Esophagus (tissue), 2 donors: ENCODE measurements around the gene NOVA1. TPM values are rescaled to one million over a fixed set of nuclear protein-coding genes. Genes with fewer than 3 reads are reported as not detected.
"Not testable (repeated sequence)": the region's sequence is repeated elsewhere in the genome, so short reads cannot be mapped to it uniquely, and the experiment has no call there.

Experiments used
- H3K27ac ChIP-seq, 2 donors: one replicate each; pipeline ENCODE4 v1.5.1; 2013; ENCODE audit warnings: low read depth in 2 of 2, mild to moderate bottlenecking in 2 of 2, inconsistent platforms in 1 of 2, low read length in 1 of 2, moderate library complexity in 1 of 2
- H3K27me3 ChIP-seq, 2 donors: one replicate each; pipeline ENCODE4 v1.6.1; 2013; ENCODE audit warnings: low read length in 2 of 2, control low read depth in 1 of 2, mild to moderate bottlenecking in 1 of 2; ENCODE audit not compliant: insufficient read depth in 2 of 2, control insufficient read depth in 1 of 2
- H3K36me3 ChIP-seq, 2 donors: one replicate each; pipeline ENCODE4 v1.6.1; 2013; ENCODE audit warnings: low read length in 1 of 2; ENCODE audit not compliant: control insufficient read depth in 2 of 2, insufficient read depth in 2 of 2
- H3K4me1 ChIP-seq, 2 donors: one replicate each; pipeline ENCODE4 v1.6.1; 2013; ENCODE audit warnings: low read length in 1 of 2; ENCODE audit not compliant: control insufficient read depth in 2 of 2, insufficient read depth in 2 of 2
- H3K4me3 ChIP-seq, 2 donors: one replicate each; pipeline ENCODE4 v1.5.1; 2013; ENCODE audit warnings: low read length in 2 of 2, mild to moderate bottlenecking in 2 of 2, low read depth in 1 of 2, moderate library complexity in 1 of 2
- H3K9me3 ChIP-seq, 2 donors: one replicate each; pipeline ENCODE4 v1.6.1; 2013; ENCODE audit warnings: mild to moderate bottlenecking in 2 of 2, low read depth in 1 of 2, low read length in 1 of 2, moderate library complexity in 1 of 2; ENCODE audit not compliant: control insufficient read depth in 2 of 2, insufficient read depth in 1 of 2
- WGBS, 2 donors: extraction: QIAGEN DNeasy Blood & Tissue Kit; methylation state at CpG; one replicate each; pipeline ENCODE4 v1.1.7; 2013; 5-methylcytosine and 5-hydroxymethylcytosine counted together
- polyA plus RNA-seq, 2 donors: library from polyadenylated mRNA; stranded (reverse); fragments of 200-250 nt; gene quantifications; one replicate each; pipeline ENCODE4 v1.2.3, GENCODE V29; 2013
- donor health status: healthy with polysubstance abuse.
- donor health status: Bipolar disorder and iron deficiency.

Gene NOVA1, protein sequence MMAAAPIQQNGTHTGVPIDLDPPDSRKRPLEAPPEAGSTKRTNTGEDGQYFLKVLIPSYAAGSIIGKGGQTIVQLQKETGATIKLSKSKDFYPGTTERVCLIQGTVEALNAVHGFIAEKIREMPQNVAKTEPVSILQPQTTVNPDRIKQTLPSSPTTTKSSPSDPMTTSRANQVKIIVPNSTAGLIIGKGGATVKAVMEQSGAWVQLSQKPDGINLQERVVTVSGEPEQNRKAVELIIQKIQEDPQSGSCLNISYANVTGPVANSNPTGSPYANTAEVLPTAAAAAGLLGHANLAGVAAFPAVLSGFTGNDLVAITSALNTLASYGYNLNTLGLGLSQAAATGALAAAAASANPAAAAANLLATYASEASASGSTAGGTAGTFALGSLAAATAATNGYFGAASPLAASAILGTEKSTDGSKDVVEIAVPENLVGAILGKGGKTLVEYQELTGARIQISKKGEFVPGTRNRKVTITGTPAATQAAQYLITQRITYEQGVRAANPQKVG
- polyA plus RNA-seq: 1 to 10 TPM in 1 of 2 donors, under 1 TPM in 1; 0.60 to 1.4 TPM

DNA sequence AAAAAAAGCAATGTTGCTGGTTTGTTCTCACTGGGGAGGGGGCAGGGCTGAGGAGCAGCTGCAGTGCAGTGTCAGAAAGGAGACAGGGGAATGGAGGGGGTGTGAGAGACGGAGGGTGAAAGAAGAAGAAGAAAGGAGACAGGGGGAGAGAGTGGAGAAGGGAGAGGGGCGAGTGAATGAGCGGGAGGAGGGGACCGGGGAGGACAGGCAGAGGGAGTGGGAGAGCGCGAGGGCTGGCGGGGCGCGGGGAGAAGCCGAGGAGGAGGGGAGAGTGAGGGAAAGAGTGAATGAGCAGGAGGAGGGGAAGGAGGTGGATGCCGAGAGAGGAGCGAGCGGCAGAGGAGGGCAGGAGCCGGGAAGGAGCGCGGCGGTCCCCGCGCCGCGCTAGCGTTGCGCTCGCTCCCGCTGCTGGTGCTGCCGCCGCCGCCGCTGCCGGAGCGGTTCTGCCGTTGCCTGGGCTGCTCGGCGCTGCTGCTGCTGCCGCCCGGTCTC is at the start of gene NOVA1:
TSS of gene NOVA1 (minus strand) at position 445 of the 492 bp plus-strand sequence. CDS start 597 bp downstream, outside the sequence.
- peak within 1 kb of the TSS; percentile 80 to 85 for H3K27ac ChIP-seq
- 1 to 6% methylated on average over 10 to 36 of the region's 36 CpGs for WGBS, 2 donors
- H3K9me3 ChIP-seq: no peaks in the 10 kb centered on the region
- H3K4me1 ChIP-seq: peaks cover 0 to 3% of the 10 kb centered on the region in 2 donors
- no peaks in the 10 kb centered on the region for H3K36me3 ChIP-seq
- H3K4me3 ChIP-seq: peak within 1 kb of the TSS; percentile 64 to 72
- peaks cover 0 to 4% of the 10 kb centered on the region in 2 donors for H3K27me3 ChIP-seq

DNA sequence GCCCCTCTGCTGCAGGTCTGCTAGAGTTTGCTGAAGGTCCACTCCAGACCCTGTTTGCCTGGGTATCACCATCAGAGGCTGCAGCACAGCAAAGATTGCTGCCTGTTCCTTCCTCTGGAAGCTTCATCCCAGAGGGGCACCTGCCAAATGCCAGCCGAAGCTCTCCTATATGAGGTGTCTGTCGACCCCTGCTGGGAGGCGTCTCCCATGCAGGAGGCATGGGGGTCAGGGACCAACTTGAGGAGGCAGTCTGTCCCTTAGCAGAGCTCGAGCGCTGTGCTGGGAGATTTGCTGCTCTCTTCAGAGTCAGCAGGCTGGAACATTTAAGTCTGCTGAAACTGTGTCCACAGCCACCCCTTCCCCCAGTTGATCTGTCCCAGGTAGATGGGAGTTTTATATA is 47.2 kb upstream of the NOVA1 start:
- H3K36me3 ChIP-seq, H3K4me1 ChIP-seq, H3K27ac ChIP-seq, H3K4me3 ChIP-seq, H3K27me3 ChIP-seq, H3K9me3 ChIP-seq: not testable (repeated sequence)
- 78 to 86% methylated on average over 5 of the region's 5 CpGs for WGBS, 2 donors

DNA sequence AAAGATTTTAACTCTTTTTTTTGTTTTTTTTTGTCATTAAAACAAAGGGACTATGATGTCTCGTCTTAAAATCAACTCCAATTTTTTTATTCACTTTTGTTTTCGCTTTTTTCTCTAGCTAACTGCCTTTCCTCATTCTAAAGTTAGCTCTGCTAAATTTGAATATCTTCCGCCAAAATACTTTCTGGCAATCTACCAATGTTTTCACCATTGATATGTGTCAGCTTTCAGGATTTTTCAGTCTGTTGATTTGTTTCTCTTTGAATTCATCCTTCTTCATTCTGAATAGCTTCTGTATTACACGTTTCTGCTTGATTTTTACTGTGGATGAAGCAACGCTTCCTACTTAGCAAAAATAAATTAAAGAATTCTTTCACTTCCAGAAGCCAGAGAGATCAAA is 38.7 kb upstream of the NOVA1 start:
- Histone ChIP-seq H3K27ac (no peak overlapping the region), H3K36me3 (no peaks in the 10 kb centered on the region), H3K4me1 (no peaks in the 10 kb centered on the region), H3K4me3 (no peak overlapping the region), H3K27me3 (no peaks in the 10 kb centered on the region), H3K9me3 (no peaks in the 10 kb centered on the region)
- 19 to 32% methylated on average over 5 of the region's 5 CpGs for WGBS, 2 donors

DNA sequence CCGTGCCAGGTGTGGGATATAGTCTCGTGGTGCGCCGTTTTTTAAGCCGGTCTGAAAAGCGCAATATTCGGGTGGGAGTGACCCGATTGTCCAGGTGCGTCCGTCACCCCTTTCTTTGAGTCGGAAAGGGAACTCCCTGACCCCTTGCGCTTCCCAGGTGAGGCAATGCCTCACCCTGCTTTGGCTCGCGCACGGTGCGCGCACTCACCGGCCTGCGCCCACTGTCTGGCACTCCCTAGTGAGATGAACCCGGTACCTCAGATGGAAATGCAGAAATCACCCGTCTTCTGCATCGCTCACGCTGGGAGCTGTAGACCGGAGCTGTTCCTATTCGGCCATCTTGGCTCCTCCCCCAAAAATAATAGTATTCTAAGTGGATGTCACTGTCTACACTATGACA is 37.1 kb upstream of the NOVA1 start:
- H3K27me3 ChIP-seq, H3K4me1 ChIP-seq, H3K27ac ChIP-seq, H3K4me3 ChIP-seq, H3K36me3 ChIP-seq, H3K9me3 ChIP-seq: not testable (repeated sequence)
- WGBS, 2 donors: 90 to 91% methylated on average over 25 of the region's 25 CpGs

DNA sequence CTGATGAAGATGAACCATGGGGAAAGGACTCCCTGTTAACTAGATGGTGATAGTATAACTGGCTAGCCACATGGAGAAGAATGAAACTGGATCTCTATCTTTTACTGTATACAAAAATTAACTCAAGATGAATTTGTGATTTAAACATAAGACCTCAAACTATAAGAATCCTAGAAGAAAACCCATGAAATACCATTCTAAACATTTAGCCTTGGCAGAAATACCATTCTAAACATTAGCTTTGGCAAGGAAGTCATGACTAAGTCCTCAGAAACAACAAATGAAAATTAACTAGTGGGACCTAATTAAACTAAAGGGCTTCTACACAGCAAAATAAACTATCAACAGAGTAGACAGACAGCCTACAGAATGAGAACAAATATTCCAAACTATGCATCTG is 28.4 kb upstream of the NOVA1 start:
- Histone ChIP-seq H3K4me1 (no peaks in the 10 kb centered on the region), H3K27ac (no peak overlapping the region), H3K36me3 (no peaks in the 10 kb centered on the region), H3K4me3 (no peak overlapping the region), H3K27me3 (no peaks in the 10 kb centered on the region), H3K9me3 (no peaks in the 10 kb centered on the region)

DNA sequence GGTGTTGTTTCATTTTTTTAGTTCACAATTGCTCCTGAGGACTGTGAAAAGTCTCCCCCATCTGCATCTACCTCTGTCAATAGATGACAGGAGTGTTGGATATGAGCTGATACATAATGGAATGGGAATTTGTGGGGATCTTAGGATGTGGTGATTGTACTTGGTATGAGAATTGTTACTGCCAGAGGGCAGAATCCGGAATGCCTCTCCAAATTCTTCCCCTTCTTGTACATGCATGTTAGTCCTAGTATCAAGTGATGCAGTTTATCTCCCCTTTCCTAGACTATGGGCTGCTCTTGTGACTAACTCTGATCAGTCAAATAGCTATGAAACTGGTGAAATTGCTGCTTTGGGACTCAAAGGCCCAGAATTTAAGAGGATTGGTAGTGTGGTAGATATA is 24.8 kb upstream of the NOVA1 start:
- no peaks in the 10 kb centered on the region for H3K4me1 ChIP-seq
- no peak overlapping the region for H3K27ac ChIP-seq
- H3K9me3 ChIP-seq: no peaks in the 10 kb centered on the region
- no peak overlapping the region for H3K4me3 ChIP-seq
- no peaks in the 10 kb centered on the region for H3K36me3 ChIP-seq
- H3K27me3 ChIP-seq: no peaks in the 10 kb centered on the region
- WGBS, 2 donors: 69 to 73% methylated on average over 1 of the region's 1 CpG

DNA sequence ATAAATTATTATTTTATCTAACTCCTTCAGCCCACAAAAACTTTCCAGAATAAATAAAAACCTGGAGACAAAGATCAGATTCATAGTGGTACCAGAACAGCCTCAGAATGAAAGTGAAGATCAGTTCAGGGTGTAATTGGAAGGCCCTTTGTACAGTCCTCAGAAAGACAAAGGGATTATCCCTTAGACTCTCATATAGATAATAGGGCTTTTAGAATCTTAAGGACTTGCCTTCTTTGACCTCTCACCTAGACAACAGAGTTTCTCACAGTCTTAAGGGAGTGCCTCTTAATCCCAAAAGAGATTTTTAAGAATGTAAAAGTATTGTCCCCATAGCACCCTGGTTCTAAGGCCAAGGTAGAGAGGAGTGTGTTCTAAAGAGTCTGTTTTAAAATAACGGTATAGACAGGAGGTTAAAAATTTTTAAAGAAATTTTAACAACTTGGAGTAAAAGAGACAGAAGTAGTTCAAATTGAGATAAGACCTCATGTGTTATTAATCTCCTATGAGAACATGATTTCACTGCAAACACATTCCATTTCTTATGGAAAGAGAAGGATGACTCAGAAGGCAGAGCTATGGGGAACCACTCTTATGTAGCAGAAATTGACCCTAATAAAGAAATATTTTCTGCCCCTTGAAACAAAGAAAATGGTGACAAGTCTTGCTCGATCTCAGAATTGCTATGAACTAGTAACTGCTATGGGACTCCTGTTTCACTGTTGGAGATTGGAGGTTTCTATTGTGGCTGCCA is 24.2 kb upstream of the NOVA1 start:
- 72 to 79% methylated on average over 2 of the region's 2 CpGs for whole genome bisulfite sequencing, 2 donors

DNA sequence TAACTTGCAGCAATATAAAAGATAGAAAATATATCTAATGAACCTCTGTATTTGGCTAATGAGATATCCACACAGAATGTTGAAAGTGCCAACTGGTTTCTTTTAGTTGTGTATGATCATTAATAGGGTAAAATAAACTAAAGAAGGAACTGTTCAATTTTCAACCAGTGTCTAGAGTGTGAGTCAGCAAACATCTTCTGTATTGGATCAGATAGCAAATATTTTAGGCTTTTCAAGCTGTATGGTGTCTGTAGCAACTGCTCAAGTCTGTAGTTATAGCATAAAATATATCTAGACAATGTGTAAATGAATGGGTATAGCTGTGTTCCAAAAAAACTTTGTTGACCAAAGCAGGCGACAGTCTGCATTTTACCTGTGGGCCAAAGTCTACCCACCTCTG is 23.5 kb upstream of the NOVA1 start:
- Histone ChIP-seq H3K9me3 (no peaks in the 10 kb centered on the region), H3K4me3 (no peak overlapping the region), H3K4me1 (no peaks in the 10 kb centered on the region), H3K36me3 (no peaks in the 10 kb centered on the region), H3K27me3 (no peaks in the 10 kb centered on the region), H3K27ac (no peak overlapping the region)
- WGBS, 2 donors: 93 to 94% methylated on average over 1 of the region's 1 CpG

More for the DNA sequence above, 24.2 kb upstream of the NOVA1 start:
- no peak overlapping the region for H3K4me3 ChIP-seq
- no peak overlapping the region for H3K27ac ChIP-seq
- H3K4me1 ChIP-seq: no peaks in the 10 kb centered on the region
- H3K36me3 ChIP-seq: no peaks in the 10 kb centered on the region
- H3K9me3 ChIP-seq: no peaks in the 10 kb centered on the region
- H3K27me3 ChIP-seq: no peaks in the 10 kb centered on the region

DNA sequence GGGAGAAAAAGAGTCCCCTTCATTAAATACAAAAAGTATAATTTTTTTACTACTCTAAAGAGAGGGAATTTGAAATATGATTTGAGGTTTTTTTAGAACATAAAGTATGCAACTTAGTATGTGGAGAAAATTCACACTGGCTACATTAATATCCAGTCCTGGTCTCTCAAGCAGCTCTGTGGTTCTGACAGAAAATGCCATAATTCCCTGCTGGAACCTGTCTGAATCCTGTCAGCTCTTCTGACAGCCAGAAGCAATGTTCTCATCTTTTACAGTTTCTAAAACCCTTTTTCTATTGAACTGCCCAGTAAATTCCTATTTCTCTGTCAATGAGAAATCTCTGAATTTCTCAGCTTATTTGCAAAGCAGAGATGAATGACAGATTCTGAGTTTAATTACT is 13.4 kb upstream of the NOVA1 start:
- Histone ChIP-seq H3K9me3 (no peaks in the 10 kb centered on the region), H3K4me3 (no peak overlapping the region), H3K27ac (no peak overlapping the region), H3K4me1 (no peaks in the 10 kb centered on the region), H3K27me3 (no peaks in the 10 kb centered on the region), H3K36me3 (no peaks in the 10 kb centered on the region)
